GM23338 (cell line): ENCODE data around the gene ZNF670. TPM values are rescaled to one million over a fixed set of nuclear protein-coding genes. Genes with fewer than 3 reads are reported as not detected.

Experiments used
- ATAC-seq: fragments of 200-7000 bp; cut with Tn5 transposase; 3 replicates; pipeline ENCODE4 v1.9.1; 2020
- DNase-seq: peaks from one replicate; pipeline ENCODE4 v3.0.0-alpha.2; 2015; ENCODE audit warnings: low spot score
- H2AFZ ChIP-seq: fragments of 200-600 bp; sonication (generic); 2 replicates; pipeline ENCODE4 v1.8.0; 2016; ENCODE audit warnings: antibody characterized with exemption, mild to moderate bottlenecking, moderate library complexity
- H3F3A ChIP-seq: fragments of 200-600 bp; sonication (generic); replicated peaks from 2 replicates; pipeline ENCODE4 v1.8.0; 2017; ENCODE audit warnings: antibody characterized with exemption, mixed run types, low read depth
- H3K27ac ChIP-seq: fragments of 200-600 bp; sonication (generic); 2 replicates; pipeline ENCODE4 v1.6.1; 2016; ENCODE audit warnings: low read depth
- H3K27me3 ChIP-seq: fragments of 200-600 bp; sonication (generic); 2 replicates; pipeline ENCODE4 v1.8.0; 2016; ENCODE audit warnings: mild to moderate bottlenecking, mixed run types, moderate library complexity; ENCODE audit not compliant: insufficient read depth
- H3K36me3 ChIP-seq: fragments of 200-600 bp; sonication (generic); 2 replicates; pipeline ENCODE4 v1.8.0; 2016; ENCODE audit warnings: mild to moderate bottlenecking; ENCODE audit not compliant: insufficient read depth
- H3K4me1 ChIP-seq: fragments of 200-600 bp; sonication (generic); 2 replicates; pipeline ENCODE4 v1.8.0; 2016; ENCODE audit warnings: mild to moderate bottlenecking, moderate library complexity; ENCODE audit not compliant: insufficient read depth
- H3K4me2 ChIP-seq: fragments of 200-600 bp; sonication (generic); 2 replicates; pipeline ENCODE4 v1.7.1; 2017; ENCODE audit warnings: mixed run types
- H3K4me3 ChIP-seq: fragments of 200-600 bp; sonication (generic); 2 replicates; pipeline ENCODE4 v1.6.1; 2016; ENCODE audit warnings: mixed run types
- H3K79me2 ChIP-seq: fragments of 200-600 bp; sonication (generic); replicated peaks from 2 replicates; pipeline ENCODE4 v1.8.0; 2017; ENCODE audit warnings: mild to moderate bottlenecking; ENCODE audit not compliant: insufficient read depth
- H3K9me2 ChIP-seq: fragments of 200-600 bp; sonication (generic); 2 replicates; pipeline ENCODE4 v1.8.0; 2017; ENCODE audit not compliant: insufficient read depth
- H4K20me1 ChIP-seq: fragments of 200-600 bp; sonication (generic); replicated peaks from 2 replicates; pipeline ENCODE4 v1.8.0; 2017; ENCODE audit warnings: mild to moderate bottlenecking; ENCODE audit not compliant: insufficient read depth
- H3K27ac Mint-ChIP-seq: 2 replicates; pipeline ENCODE4 v1.8.0; 2020; ENCODE audit warnings: inconsistent platforms, mild to moderate bottlenecking, moderate library complexity, mixed read lengths
- H3K27me3 Mint-ChIP-seq: 3 replicates; pipeline ENCODE4 v1.8.0; 2022; ENCODE audit warnings: low read depth, mild to moderate bottlenecking, moderate library complexity, mixed read lengths, inconsistent platforms; ENCODE audit not compliant: insufficient read depth, poor library complexity
- H3K36me3 Mint-ChIP-seq: 3 replicates; pipeline ENCODE4 v1.8.0; 2021; ENCODE audit warnings: low read depth, mild to moderate bottlenecking, inconsistent platforms, moderate library complexity, mixed read lengths
- H3K4me1 Mint-ChIP-seq: 3 replicates; pipeline ENCODE4 v1.8.0; 2020; ENCODE audit warnings: mild to moderate bottlenecking, inconsistent platforms, mixed read lengths
- H3K4me3 Mint-ChIP-seq: 3 replicates; pipeline ENCODE4 v1.8.0; 2021; ENCODE audit warnings: moderate library complexity, mild to moderate bottlenecking, inconsistent platforms, mixed read lengths
- H3K9me3 Mint-ChIP-seq: 3 replicates; pipeline ENCODE4 v1.8.0; 2020; ENCODE audit warnings: moderate library complexity, mild to moderate bottlenecking, inconsistent platforms, mixed read lengths
- CREB1 ChIP-seq: fragments of 250-450 bp; sonication (Bioruptor Pico); IDR thresholded peaks from 2 replicates; pipeline ENCODE4 v1.5.0; 2020; ENCODE audit warnings: low read depth, mild to moderate bottlenecking, moderate library complexity
- EZH2phosphoT487 ChIP-seq: fragments of 200-600 bp; sonication (generic); IDR thresholded peaks from one replicate; pipeline ENCODE4 v1.8.1; 2018; ENCODE audit warnings: antibody characterized with exemption; ENCODE audit not compliant: unreplicated experiment
- NANOG ChIP-seq: IDR thresholded peaks from 2 replicates; pipeline ENCODE4 v1.6.1; 2016; ENCODE audit warnings: antibody characterized with exemption, borderline replicate concordance
- STAT1 ChIP-seq: IDR thresholded peaks from one replicate; pipeline ENCODE4 v1.6.1; 2016; ENCODE audit warnings: antibody characterized with exemption; ENCODE audit not compliant: unreplicated experiment
- ZNF114 ChIP-seq: fragments of 250-450 bp; sonication (Bioruptor Pico); IDR thresholded peaks from 2 replicates; pipeline ENCODE4 v1.5.0; 2020; ENCODE audit warnings: mild to moderate bottlenecking, moderate library complexity
- ZNF331 ChIP-seq: fragments of 250-450 bp; sonication (Bioruptor Pico); IDR thresholded peaks from 2 replicates; pipeline ENCODE4 v1.5.0; 2020; ENCODE audit warnings: low read depth, mild to moderate bottlenecking, moderate library complexity
- polyA plus RNA-seq: library from polyadenylated mRNA; unstranded; fragments of >200 nt; fragmentation: Nextera tagmentation; extraction: Ambion mirVana; gene quantifications from 2 replicates; pipeline ENCODE4 v1.2.1, GENCODE V29; 2016
- total RNA-seq: library from RNA; depleted of rRNA; stranded (reverse); fragments of >200 nt; shearing (Covaris generic); gene quantifications from 2 replicates; pipeline ENCODE4 v1.2.3, GENCODE V29; 2014
- TF ChIP-seq, protein P1 (sequence below), 2 experiments: fragments of 200-600 bp in 1 of 2; sonication (generic) in 1 of 2; conservative IDR thresholded peaks; 2 replicates each; pipeline versions ENCODE4 v1.5.1 to v1.6.1; 2016 to 2017; ENCODE audit warnings: antibody characterized with exemption in 2 of 2, low read depth in 2 of 2, mild to moderate bottlenecking in 2 of 2, moderate library complexity in 1 of 2
- TF ChIP-seq, protein P2 (sequence below): IDR thresholded peaks from 2 replicates; pipeline ENCODE4 v1.6.1; 2016; ENCODE audit warnings: antibody characterized with exemption
- TF ChIP-seq, protein P3 (sequence below): fragments of 250-450 bp; sonication (Bioruptor Pico); IDR thresholded peaks from 2 replicates; pipeline ENCODE4 v1.5.0; 2020; ENCODE audit warnings: mild to moderate bottlenecking, moderate library complexity

ZNF670 gene
- total and polyA plus RNA-seq, 2 experiments from 2014 or later = 8.0 to 19.3 TPM

GRCh38 chr1:247087256-247087655, 8.6 kb upstream of the ZNF670 start (continued):
- TF ChIP-seq, protein P1, sequence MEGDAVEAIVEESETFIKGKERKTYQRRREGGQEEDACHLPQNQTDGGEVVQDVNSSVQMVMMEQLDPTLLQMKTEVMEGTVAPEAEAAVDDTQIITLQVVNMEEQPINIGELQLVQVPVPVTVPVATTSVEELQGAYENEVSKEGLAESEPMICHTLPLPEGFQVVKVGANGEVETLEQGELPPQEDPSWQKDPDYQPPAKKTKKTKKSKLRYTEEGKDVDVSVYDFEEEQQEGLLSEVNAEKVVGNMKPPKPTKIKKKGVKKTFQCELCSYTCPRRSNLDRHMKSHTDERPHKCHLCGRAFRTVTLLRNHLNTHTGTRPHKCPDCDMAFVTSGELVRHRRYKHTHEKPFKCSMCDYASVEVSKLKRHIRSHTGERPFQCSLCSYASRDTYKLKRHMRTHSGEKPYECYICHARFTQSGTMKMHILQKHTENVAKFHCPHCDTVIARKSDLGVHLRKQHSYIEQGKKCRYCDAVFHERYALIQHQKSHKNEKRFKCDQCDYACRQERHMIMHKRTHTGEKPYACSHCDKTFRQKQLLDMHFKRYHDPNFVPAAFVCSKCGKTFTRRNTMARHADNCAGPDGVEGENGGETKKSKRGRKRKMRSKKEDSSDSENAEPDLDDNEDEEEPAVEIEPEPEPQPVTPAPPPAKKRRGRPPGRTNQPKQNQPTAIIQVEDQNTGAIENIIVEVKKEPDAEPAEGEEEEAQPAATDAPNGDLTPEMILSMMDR (conservative IDR thresholded peaks at IDR 0.05; ENCODE audit: low read depth in 2 of 2) = no peak
- TF ChIP-seq, protein P2, sequence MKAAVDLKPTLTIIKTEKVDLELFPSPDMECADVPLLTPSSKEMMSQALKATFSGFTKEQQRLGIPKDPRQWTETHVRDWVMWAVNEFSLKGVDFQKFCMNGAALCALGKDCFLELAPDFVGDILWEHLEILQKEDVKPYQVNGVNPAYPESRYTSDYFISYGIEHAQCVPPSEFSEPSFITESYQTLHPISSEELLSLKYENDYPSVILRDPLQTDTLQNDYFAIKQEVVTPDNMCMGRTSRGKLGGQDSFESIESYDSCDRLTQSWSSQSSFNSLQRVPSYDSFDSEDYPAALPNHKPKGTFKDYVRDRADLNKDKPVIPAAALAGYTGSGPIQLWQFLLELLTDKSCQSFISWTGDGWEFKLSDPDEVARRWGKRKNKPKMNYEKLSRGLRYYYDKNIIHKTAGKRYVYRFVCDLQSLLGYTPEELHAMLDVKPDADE = no peak
- TF ChIP-seq ZNF114 (CRISPR knock-in tag) (no peak), STAT1 (no peak), CREB1 (CRISPR knock-in tag) (no peak), EZH2phosphoT487 (no peak), ZNF331 (CRISPR knock-in tag) (no peak), NANOG (no peak)

- Histone ChIP-seq H3K4me2 (no peak overlapping the region), H3K36me3 (no peaks in the 10 kb centered on the region), H3K27me3 (no peaks in the 10 kb centered on the region), H2AFZ (no peak overlapping the region), H3K79me2 (no peaks in the 10 kb centered on the region), H3F3A (no peaks in the 10 kb centered on the region), H3K4me1 (no peaks in the 10 kb centered on the region), H4K20me1 (no peaks in the 10 kb centered on the region), H3K27ac (no peak overlapping the region), H3K9me2 (no peaks in the 10 kb centered on the region), H3K4me3 (no peak overlapping the region)
- DNase-seq (no peak), ATAC-seq (no peak)
- H3K36me3 Mint-ChIP-seq = no peaks in the 10 kb centered on the region
- H3K9me3 Mint-ChIP-seq = peaks cover 7% of the 10 kb centered on the region
- no peak overlapping the region for H3K27ac Mint-ChIP-seq
- peaks cover 3% of the 10 kb centered on the region; the same call in 2 of the 3 replicates for H3K4me1 Mint-ChIP-seq
- H3K4me3 Mint-ChIP-seq = no peak overlapping the region
- TF ChIP-seq, protein P3, sequence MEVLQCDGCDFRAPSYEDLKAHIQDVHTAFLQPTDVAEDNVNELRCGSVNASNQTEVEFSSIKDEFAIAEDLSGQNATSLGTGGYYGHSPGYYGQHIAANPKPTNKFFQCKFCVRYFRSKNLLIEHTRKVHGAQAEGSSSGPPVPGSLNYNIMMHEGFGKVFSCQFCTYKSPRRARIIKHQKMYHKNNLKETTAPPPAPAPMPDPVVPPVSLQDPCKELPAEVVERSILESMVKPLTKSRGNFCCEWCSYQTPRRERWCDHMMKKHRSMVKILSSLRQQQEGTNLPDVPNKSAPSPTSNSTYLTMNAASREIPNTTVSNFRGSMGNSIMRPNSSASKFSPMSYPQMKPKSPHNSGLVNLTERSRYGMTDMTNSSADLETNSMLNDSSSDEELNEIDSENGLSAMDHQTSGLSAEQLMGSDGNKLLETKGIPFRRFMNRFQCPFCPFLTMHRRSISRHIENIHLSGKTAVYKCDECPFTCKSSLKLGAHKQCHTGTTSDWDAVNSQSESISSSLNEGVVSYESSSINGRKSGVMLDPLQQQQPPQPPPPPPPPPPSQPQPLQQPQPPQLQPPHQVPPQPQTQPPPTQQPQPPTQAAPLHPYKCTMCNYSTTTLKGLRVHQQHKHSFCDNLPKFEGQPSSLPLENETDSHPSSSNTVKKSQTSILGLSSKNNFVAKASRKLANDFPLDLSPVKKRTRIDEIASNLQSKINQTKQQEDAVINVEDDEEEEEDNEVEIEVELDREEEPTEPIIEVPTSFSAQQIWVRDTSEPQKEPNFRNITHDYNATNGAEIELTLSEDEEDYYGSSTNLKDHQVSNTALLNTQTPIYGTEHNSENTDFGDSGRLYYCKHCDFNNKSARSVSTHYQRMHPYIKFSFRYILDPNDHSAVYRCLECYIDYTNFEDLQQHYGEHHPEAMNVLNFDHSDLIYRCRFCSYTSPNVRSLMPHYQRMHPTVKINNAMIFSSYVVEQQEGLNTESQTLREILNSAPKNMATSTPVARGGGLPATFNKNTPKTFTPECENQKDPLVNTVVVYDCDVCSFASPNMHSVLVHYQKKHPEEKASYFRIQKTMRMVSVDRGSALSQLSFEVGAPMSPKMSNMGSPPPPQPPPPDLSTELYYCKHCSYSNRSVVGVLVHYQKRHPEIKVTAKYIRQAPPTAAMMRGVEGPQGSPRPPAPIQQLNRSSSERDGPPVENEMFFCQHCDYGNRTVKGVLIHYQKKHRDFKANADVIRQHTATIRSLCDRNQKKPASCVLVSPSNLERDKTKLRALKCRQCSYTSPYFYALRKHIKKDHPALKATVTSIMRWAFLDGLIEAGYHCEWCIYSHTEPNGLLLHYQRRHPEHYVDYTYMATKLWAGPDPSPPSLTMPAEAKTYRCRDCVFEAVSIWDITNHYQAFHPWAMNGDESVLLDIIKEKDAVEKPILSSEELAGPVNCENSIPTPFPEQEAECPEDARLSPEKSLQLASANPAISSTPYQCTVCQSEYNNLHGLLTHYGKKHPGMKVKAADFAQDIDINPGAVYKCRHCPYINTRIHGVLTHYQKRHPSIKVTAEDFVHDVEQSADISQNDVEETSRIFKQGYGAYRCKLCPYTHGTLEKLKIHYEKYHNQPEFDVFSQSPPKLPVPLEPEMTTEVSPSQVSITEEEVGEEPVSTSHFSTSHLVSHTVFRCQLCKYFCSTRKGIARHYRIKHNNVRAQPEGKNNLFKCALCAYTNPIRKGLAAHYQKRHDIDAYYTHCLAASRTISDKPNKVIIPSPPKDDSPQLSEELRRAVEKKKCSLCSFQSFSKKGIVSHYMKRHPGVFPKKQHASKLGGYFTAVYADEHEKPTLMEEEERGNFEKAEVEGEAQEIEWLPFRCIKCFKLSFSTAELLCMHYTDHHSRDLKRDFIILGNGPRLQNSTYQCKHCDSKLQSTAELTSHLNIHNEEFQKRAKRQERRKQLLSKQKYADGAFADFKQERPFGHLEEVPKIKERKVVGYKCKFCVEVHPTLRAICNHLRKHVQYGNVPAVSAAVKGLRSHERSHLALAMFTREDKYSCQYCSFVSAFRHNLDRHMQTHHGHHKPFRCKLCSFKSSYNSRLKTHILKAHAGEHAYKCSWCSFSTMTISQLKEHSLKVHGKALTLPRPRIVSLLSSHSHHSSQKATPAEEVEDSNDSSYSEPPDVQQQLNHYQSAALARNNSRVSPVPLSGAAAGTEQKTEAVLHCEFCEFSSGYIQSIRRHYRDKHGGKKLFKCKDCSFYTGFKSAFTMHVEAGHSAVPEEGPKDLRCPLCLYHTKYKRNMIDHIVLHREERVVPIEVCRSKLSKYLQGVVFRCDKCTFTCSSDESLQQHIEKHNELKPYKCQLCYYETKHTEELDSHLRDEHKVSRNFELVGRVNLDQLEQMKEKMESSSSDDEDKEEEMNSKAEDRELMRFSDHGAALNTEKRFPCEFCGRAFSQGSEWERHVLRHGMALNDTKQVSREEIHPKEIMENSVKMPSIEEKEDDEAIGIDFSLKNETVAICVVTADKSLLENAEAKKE (CRISPR knock-in tag) = no peak
- H3K27me3 Mint-ChIP-seq = peaks cover 4% of the 10 kb centered on the region
Observed at GRCh38 chr1:247085310-247085709, 6.7 kb upstream of the ZNF670 start.
